Effector memory CD8-positive, alpha-beta T cell (primary cell): ENCODE measurements around the gene FOCAD.

Experiments used
- ATAC-seq: fragments of 150-1000 bp; cut with Tn5 transposase; replicated peaks from 2 replicates; pipeline ENCODE4 v1.10.0; 2021; ENCODE audit warnings: mild to moderate bottlenecking, moderate library complexity
- DNase-seq, 3 experiments: peaks; one replicate each; pipeline ENCODE4 v3.0.0; 2021
- H3K27ac Mint-ChIP-seq, 2 donors: one replicate each; pipeline ENCODE4 v1.8.0; 2022; ENCODE audit warnings: mild to moderate bottlenecking in 2 of 2, mixed read lengths in 2 of 2, moderate library complexity in 2 of 2
- H3K27me3 Mint-ChIP-seq, 2 donors: one replicate each; pipeline ENCODE4 v1.8.0; 2022; ENCODE audit warnings: mixed read lengths in 2 of 2
- H3K36me3 Mint-ChIP-seq: one replicate; pipeline ENCODE4 v1.8.0; 2022; ENCODE audit warnings: mild to moderate bottlenecking, moderate library complexity, mixed read lengths; ENCODE audit not compliant: insufficient read depth
- H3K4me1 Mint-ChIP-seq, 2 donors: one replicate each; pipeline ENCODE4 v1.8.0; 2022; ENCODE audit warnings: low read depth in 2 of 2, mixed read lengths in 2 of 2
- H3K4me3 Mint-ChIP-seq, 2 donors: one replicate each; pipeline ENCODE4 v1.8.0; 2022; ENCODE audit warnings: mild to moderate bottlenecking in 2 of 2, mixed read lengths in 2 of 2, moderate library complexity in 2 of 2
- H3K9me3 Mint-ChIP-seq, 2 donors: one replicate each; pipeline ENCODE4 v1.8.0; 2022; ENCODE audit warnings: mixed read lengths in 2 of 2

Gene FOCAD

GRCh38 chr9:20804489-20805250 lies 120.6 kb downstream of the FOCAD start:
- peaks cover under 1 to 2% of the 10 kb centered on the region in 2 donors for H3K4me1 Mint-ChIP-seq
- H3K4me3 Mint-ChIP-seq, result no peak overlapping the region
- no peak for DNase-seq
- no peaks in the 10 kb centered on the region for H3K9me3 Mint-ChIP-seq
- no peak overlapping the region for H3K27ac Mint-ChIP-seq
- no peak for ATAC-seq
- H3K36me3 Mint-ChIP-seq, result no peaks in the 10 kb centered on the region
- no peaks in the 10 kb centered on the region for H3K27me3 Mint-ChIP-seq

GRCh38 chr9:20805766-20806165 lies 121.7 kb downstream of the FOCAD start:
- DNase-seq (no peak), ATAC-seq (no peak)
- Mint-ChIP-seq H3K4me1 (peaks cover 0 to 2% of the 10 kb centered on the region in 2 donors), H3K36me3 (no peaks in the 10 kb centered on the region), H3K27ac (no peak overlapping the region), H3K27me3 (no peaks in the 10 kb centered on the region), H3K9me3 (no peaks in the 10 kb centered on the region), H3K4me3 (no peak overlapping the region)

GRCh38 chr9:20808002-20808401 lies 123.9 kb downstream of the FOCAD start:
- no peaks in the 10 kb centered on the region for H3K27me3 Mint-ChIP-seq
- H3K36me3 Mint-ChIP-seq, result no peaks in the 10 kb centered on the region
- DNase-seq (no peak), ATAC-seq (no peak)
- no peak overlapping the region for H3K4me3 Mint-ChIP-seq
- H3K27ac Mint-ChIP-seq, result no peak overlapping the region
- peaks cover 0 to 2% of the 10 kb centered on the region in 2 donors for H3K4me1 Mint-ChIP-seq
- no peaks in the 10 kb centered on the region for H3K9me3 Mint-ChIP-seq

GRCh38 chr9:20811872-20812271 lies 127.8 kb downstream of the FOCAD start:
- no peak for DNase-seq
- ATAC-seq, result no peak
- no peaks in the 10 kb centered on the region for H3K36me3 Mint-ChIP-seq
- H3K4me3 Mint-ChIP-seq, result no peak overlapping the region
- no peak overlapping the region for H3K27ac Mint-ChIP-seq
- no peaks in the 10 kb centered on the region for H3K9me3 Mint-ChIP-seq
- no peaks in the 10 kb centered on the region for H3K27me3 Mint-ChIP-seq
- H3K4me1 Mint-ChIP-seq, result no peaks in the 10 kb centered on the region

- DNase-seq (no peak), ATAC-seq (no peak)
- H3K4me3 Mint-ChIP-seq, result no peak overlapping the region
- H3K27ac Mint-ChIP-seq, result peak overlapping the region in 1 of 2 donors; percentile 11
- H3K9me3 Mint-ChIP-seq, result no peaks in the 10 kb centered on the region
- H3K4me1 Mint-ChIP-seq, result no peaks in the 10 kb centered on the region
- no peaks in the 10 kb centered on the region for H3K27me3 Mint-ChIP-seq
- H3K36me3 Mint-ChIP-seq, result no peaks in the 10 kb centered on the region
These were observed 132.1 kb downstream of the FOCAD start for GRCh38 chr9:20815923-20816703.

GRCh38 chr9:20823051-20823450 lies 139.0 kb downstream of the FOCAD start:
- DNase-seq, result no peak
- no peaks in the 10 kb centered on the region for H3K9me3 Mint-ChIP-seq
- no peaks in the 10 kb centered on the region for H3K36me3 Mint-ChIP-seq
- no peaks in the 10 kb centered on the region for H3K4me1 Mint-ChIP-seq
- H3K27ac Mint-ChIP-seq, result no peak overlapping the region
- no peak overlapping the region for H3K4me3 Mint-ChIP-seq
- H3K27me3 Mint-ChIP-seq, result no peaks in the 10 kb centered on the region
- ATAC-seq, result no peak

- Mint-ChIP-seq H3K4me1 (no peaks in the 10 kb centered on the region), H3K9me3 (no peaks in the 10 kb centered on the region), H3K27ac (no peak overlapping the region), H3K4me3 (no peak overlapping the region), H3K36me3 (no peaks in the 10 kb centered on the region), H3K27me3 (no peaks in the 10 kb centered on the region)
- no peak for DNase-seq
- ATAC-seq, result no peak
These were observed 147.0 kb downstream of the FOCAD start for GRCh38 chr9:20831028-20831427.

GRCh38 chr9:20832775-20833174 lies 148.7 kb downstream of the FOCAD start:
- H3K4me1 Mint-ChIP-seq, result no peaks in the 10 kb centered on the region
- no peaks in the 10 kb centered on the region for H3K27me3 Mint-ChIP-seq
- H3K36me3 Mint-ChIP-seq, result no peaks in the 10 kb centered on the region
- DNase-seq (no peak), ATAC-seq (no peak)
- H3K9me3 Mint-ChIP-seq, result no peaks in the 10 kb centered on the region
- no peak overlapping the region for H3K27ac Mint-ChIP-seq
- H3K4me3 Mint-ChIP-seq, result no peak overlapping the region

- Mint-ChIP-seq H3K36me3 (no peaks in the 10 kb centered on the region), H3K27me3 (no peaks in the 10 kb centered on the region), H3K4me1 (no peaks in the 10 kb centered on the region), H3K27ac (no peak overlapping the region), H3K4me3 (no peak overlapping the region), H3K9me3 (no peaks in the 10 kb centered on the region)
- DNase-seq, result no peak
- ATAC-seq, result no peak
These were observed 151.6 kb downstream of the FOCAD start for GRCh38 chr9:20835377-20836286.

- no peaks in the 10 kb centered on the region for H3K4me1 Mint-ChIP-seq
- no peaks in the 10 kb centered on the region for H3K36me3 Mint-ChIP-seq
- no peak overlapping the region for H3K27ac Mint-ChIP-seq
- no peak for ATAC-seq
- H3K27me3 Mint-ChIP-seq, result no peaks in the 10 kb centered on the region
- no peak overlapping the region for H3K4me3 Mint-ChIP-seq
- no peaks in the 10 kb centered on the region for H3K9me3 Mint-ChIP-seq
- DNase-seq, result no peak
These were observed 153.1 kb downstream of the FOCAD start for GRCh38 chr9:20837166-20837565.

- no peaks in the 10 kb centered on the region for H3K27me3 Mint-ChIP-seq
- H3K4me1 Mint-ChIP-seq, result no peaks in the 10 kb centered on the region
- H3K36me3 Mint-ChIP-seq, result no peaks in the 10 kb centered on the region
- no peak overlapping the region for H3K4me3 Mint-ChIP-seq
- DNase-seq, result no peak
- ATAC-seq, result no peak
- no peak overlapping the region for H3K27ac Mint-ChIP-seq
- no peaks in the 10 kb centered on the region for H3K9me3 Mint-ChIP-seq
These were observed 154.2 kb downstream of the FOCAD start for GRCh38 chr9:20838218-20838617.

- no peaks in the 10 kb centered on the region for H3K9me3 Mint-ChIP-seq
- H3K36me3 Mint-ChIP-seq, result no peaks in the 10 kb centered on the region
- ATAC-seq, result no peak
These were observed 160.9 kb downstream of the FOCAD start for GRCh38 chr9:20844916-20845315.

GRCh38 chr9:20848490-20848889 lies 164.4 kb downstream of the FOCAD start:
- no peaks in the 10 kb centered on the region for H3K27me3 Mint-ChIP-seq
- no peak for DNase-seq

More at GRCh38 chr9:20844916-20845315, 160.9 kb downstream of the FOCAD start:
- H3K4me3 Mint-ChIP-seq, result no peak overlapping the region
- no peak for DNase-seq
- peaks cover 0 to 7% of the 10 kb centered on the region in 2 donors for H3K4me1 Mint-ChIP-seq
- no peaks in the 10 kb centered on the region for H3K27me3 Mint-ChIP-seq
- H3K27ac Mint-ChIP-seq, result no peak overlapping the region

More at GRCh38 chr9:20848490-20848889, 164.4 kb downstream of the FOCAD start:
- Mint-ChIP-seq H3K27ac (no peak overlapping the region), H3K4me1 (peaks cover 0 to 7% of the 10 kb centered on the region in 2 donors), H3K36me3 (no peaks in the 10 kb centered on the region), H3K4me3 (no peak overlapping the region), H3K9me3 (no peaks in the 10 kb centered on the region)
- ATAC-seq, result no peak
